Measurements from ENCODE around the gene EIF1AD.

DNA sequence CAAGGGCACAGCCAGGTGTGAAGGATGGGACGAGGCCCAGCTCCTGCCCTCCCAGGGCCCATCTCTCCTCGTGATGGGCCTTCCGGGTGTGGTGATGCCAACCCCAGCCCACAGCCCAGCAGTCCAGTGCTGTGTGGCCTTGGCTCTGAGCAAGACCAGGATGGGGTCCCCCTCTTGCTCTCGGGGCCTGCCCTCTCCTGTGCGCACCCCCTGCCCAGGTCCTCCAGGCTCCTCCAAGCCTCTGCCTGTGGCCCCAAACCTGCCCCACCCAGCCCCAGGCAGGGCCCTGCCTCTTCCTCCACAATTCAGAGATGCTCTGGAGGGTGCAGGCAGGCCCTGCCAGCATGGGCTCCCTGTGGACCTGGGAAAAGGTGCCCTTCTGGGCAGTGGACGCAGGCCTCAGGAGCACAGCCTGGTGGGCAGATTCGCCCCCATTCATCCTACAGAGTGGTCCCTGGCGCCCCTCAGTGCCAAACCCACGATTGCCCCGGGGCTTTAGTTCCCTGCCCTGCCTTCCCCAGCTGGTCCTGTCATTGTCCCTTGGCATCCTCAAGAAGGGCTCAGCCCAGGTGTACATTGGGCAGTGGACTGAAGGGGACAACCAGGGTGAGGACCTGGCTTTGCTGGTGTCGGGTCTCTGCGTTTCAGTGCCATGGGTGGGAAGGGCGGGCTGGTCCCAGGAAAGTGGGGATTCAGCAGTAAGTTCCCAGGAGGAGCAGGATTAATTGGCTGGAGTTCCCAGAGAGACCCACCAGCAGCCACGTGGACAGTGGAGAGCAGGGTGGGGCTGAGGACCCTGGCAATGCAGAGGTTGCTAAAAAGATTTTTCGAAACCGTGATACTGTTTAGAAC, 19.8 kb downstream of the EIF1AD start:
- TF ChIP-seq POLR2A (IDR thresholded peaks at IDR 0.05) (no peak), POLR2AphosphoS5 (IDR thresholded peaks at IDR 0.05) (no peak)
- TF ChIP-seq, protein P1, sequence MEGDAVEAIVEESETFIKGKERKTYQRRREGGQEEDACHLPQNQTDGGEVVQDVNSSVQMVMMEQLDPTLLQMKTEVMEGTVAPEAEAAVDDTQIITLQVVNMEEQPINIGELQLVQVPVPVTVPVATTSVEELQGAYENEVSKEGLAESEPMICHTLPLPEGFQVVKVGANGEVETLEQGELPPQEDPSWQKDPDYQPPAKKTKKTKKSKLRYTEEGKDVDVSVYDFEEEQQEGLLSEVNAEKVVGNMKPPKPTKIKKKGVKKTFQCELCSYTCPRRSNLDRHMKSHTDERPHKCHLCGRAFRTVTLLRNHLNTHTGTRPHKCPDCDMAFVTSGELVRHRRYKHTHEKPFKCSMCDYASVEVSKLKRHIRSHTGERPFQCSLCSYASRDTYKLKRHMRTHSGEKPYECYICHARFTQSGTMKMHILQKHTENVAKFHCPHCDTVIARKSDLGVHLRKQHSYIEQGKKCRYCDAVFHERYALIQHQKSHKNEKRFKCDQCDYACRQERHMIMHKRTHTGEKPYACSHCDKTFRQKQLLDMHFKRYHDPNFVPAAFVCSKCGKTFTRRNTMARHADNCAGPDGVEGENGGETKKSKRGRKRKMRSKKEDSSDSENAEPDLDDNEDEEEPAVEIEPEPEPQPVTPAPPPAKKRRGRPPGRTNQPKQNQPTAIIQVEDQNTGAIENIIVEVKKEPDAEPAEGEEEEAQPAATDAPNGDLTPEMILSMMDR (IDR thresholded peaks at IDR 0.05): no peak
